GM18951 (cell line): Measurements from ENCODE around the gene CCDC174.
"Not testable (repeated sequence)": the region's sequence is repeated elsewhere in the genome, so short reads cannot be mapped to it uniquely, and the experiment has no call there.

ENCODE experiments used
- POLR2A ChIP-seq: IDR thresholded peaks from 4 replicates; pipeline ENCODE4 v1.6.1; 2011; ENCODE audit warnings: mild to moderate bottlenecking; ENCODE audit not compliant: insufficient read length, insufficient read depth; ENCODE audit errors: extremely low read depth
- in situ Hi-C: fragments of 300-500 bp; cut with MboI; formaldehyde crosslinking; loops from one replicate; pipeline ENCODE4 v1.12.0; 2022; ENCODE audit warnings: low sequenced_read_pairs, mixed read lengths, inconsistent platforms; ENCODE audit not compliant: unreplicated experiment

CCDC174 gene

DNA sequence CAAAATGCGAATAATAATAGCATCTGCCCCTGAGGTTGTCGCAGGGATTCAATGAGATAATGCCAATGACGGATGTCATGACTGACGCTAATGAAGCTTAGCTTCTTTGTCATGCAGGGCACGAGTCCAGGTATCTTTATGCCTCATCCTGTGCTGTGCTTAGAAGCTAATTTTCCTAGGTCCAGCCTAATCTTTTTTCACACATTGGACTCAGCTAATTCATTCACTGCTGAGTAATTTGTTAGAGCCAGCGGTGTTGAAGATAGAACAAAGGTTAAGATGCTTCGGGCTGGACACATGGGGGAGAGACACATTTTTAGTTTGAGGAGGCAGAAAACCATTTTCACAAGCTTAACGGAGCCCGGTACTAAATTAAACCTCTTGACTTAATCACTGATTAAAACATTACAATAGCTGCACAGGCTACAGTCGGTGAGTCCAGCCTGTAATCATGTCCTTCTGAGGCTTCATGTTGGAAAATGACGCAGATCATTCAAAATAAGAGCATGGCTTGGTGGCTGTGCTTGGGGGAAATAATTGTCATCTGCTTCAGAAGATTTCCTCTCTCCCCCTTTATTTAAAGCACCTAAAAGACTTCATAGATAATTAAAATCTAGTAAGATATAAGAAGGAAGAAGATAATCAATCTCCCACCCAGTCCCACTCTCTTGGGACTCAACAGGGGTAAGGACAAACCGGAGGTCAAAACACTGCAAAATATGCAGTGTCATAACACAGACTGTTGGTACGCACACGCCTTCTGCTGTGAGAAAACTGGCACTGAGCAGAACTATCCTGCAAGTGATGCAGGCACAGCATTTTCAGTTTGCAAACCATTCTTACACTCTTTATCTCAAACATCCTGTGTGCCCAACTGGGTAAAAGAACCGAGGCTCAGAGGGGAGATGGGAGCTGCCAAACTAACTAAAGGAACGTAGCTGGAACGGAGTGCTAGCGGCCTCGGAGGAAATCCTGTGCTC lies 3.3 kb upstream of the CCDC174 start:
- TF ChIP-seq POLR2A: no peak
- in situ Hi-C loops: no loop called here

DNA sequence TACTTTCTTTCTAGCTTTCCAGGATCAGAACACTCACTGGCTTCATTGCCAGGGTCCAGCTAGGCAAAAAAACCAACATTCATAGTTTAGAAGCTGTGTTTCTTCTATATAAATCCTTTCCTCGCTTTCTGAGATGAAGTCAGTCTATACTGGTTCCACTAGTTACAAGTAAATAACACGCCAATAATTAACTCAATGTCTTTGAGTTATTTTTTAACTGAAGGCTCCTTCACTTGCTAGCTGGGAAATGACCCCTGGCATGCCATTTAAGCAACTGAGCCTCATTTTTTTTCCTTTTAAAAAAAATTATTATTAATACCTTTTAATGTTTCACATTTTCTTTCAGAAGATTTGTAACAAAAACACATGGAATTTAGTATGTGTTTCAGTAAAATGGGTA lies 2.1 kb upstream of the CCDC174 start:
- no peak for TF ChIP-seq POLR2A
- in situ Hi-C loops: no loop called here

DNA sequence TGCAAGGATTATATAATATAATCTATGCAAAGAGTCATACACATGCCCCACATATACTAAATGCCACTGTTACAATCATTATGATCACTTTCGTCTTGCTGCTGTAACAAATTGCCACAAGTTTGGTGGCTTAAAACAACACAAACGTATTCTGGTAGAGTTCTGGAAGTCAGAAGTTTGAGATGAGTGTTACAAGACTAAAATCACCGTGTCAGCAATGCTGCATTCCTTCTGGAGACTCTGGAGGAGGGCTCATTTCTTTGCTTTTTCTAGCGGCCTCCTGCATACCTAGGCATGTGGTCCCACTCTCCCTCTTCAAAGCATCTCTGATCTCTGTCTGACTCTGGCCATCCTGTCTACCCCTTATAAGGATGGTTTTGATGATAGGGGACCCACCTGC lies 1.4 kb upstream of the CCDC174 start:
- in situ Hi-C loops: no loop called here
- no peak for TF ChIP-seq POLR2A

DNA sequence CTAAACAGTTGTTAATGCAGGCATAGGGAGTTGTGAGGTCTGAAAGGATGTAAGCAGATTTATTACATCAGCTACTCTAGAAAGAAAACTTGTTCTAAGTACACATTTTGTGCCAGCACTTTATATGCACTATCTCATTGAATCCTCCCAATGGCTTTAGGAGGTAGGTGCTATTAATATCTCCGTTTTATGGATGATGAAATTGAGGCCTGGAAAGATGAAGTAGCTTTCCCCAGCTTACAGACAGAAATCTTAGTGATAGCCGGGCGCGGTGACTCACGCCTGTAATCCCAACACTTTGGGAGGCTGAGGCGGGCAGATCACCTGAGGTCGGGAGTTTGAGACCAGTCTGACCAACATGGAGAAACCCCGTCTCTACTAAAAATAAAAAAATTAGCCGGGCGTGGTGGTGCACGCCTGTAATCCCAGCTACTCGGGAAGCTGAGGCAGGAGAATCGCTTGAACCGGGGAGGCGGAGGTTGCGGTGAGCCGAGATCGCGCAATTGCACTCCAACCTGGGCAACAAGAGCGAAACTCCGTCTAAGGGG lies 872 bp downstream of the CCDC174 start:
- in situ Hi-C loops: not testable (repeated sequence)

GRCh38 chr3:14657579-14657978 lies 6.0 kb downstream of the CCDC174 start:
- in situ Hi-C loops: no loop called here
- TF ChIP-seq POLR2A: no peak

DNA sequence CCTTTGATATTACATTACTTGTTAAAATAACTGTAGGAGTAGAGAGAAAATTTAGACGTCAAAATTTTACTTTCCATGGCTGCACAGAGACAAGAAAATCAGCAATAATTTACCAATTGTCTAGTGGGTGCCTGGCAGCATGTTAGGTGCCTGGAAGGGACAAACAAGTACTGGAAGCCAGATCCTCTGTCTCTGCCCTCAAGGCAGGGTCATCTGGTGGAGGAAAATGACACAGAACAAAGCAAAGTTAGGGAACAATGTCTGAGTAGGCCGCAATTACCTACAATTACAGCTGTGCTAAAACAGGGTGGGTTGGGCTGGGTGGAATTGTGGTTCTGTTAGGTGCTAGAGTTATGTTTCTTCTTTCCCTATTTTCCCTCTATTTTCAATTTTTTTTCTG lies 7.4 kb downstream of the CCDC174 start:
- in situ Hi-C loops: no loop called here

GRCh38 chr3:14660942-14661341 lies 9.4 kb downstream of the CCDC174 start:
- TF ChIP-seq POLR2A: no peak
- in situ Hi-C loops: no loop called here

More for the DNA sequence above, 7.4 kb downstream of the CCDC174 start:
- no peak for TF ChIP-seq POLR2A

DNA sequence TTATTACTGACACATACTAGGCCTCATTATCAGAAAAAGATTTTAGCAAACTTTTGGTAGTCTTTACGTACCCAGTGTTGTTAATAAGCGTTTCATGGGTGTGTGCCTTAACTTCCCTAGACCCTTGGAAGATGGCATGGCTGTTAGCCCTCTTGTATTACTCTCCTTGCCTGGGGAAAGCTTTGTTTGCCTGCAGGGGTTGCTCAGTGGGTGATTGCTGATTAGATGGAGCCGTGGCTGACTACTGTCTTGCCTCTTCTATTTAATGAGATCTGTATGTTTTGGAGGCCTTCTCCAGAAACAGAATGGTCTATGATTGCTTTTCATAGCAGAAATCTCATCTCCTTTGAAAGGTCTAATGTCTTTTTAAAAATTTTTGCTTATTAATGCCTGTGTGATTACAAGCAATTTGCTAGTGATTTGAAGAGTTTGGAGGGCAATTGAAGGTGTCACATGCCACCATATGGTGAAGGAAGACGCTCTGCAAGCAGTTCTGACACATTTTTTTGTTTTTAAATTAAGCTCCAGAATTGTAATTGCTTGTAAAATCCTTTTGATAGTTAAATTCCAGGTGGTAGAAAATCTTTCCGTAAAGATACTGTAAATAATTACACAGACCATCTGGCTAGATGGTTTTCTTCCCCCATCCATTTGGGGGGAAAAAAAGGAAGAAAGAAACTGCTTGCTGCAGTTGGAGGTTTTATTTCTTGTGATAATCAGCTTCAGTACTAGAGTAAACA lies 12.0 kb downstream of the CCDC174 start:
- TF ChIP-seq POLR2A: no peak
- in situ Hi-C loops: no loop called here

DNA sequence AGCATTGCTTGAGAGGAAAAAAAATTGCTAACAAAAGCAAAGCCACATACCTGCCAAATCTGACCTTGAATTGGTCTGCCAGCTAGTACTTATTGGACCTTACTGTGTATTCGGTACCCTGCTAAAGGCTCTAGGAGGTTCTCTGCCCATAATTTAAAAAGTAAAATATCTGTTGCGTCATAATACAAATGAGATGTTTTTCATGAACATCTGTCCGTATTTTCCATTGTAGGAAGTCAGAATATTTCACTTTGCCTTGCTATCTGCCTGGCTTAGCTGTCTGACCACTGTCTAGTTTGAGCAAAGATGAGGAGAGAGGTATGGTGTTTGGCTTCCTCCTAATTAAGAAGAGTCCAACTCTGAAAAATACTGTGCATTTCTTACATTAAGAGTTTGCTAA lies 12.6 kb downstream of the CCDC174 start:
- in situ Hi-C loops: no loop called here
- no peak for TF ChIP-seq POLR2A

DNA sequence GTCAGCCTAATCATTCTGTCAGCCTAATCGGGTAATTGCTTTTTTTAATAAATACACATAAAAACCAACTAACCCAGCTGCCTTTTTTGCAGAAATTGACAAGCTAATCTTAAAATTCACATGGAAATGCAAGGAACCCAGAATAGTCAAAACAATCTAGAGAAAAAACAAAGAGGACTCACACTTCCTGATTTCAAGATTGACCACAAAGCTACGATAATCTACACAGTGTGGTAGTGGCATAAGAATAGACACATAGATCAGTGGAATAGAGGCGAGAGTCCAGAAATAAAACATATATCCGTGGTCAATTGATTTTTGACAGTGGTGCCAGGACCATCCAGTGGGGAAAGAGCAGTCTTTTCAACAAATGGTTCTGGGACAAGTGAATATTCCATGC lies 21.0 kb downstream of the CCDC174 start:
- in situ Hi-C loops: no loop called here
- no peak for TF ChIP-seq POLR2A

GRCh38 chr3:14674841-14675240 lies 23.3 kb downstream of the CCDC174 start, which contains the start of gene C3orf20:
Gene C3orf20 (plus strand): TSS chr3:14675141. CDS start chr3:14682714, 7,573 bp downstream.
- TF ChIP-seq POLR2A: no peak
- in situ Hi-C loops: no loop called here

DNA sequence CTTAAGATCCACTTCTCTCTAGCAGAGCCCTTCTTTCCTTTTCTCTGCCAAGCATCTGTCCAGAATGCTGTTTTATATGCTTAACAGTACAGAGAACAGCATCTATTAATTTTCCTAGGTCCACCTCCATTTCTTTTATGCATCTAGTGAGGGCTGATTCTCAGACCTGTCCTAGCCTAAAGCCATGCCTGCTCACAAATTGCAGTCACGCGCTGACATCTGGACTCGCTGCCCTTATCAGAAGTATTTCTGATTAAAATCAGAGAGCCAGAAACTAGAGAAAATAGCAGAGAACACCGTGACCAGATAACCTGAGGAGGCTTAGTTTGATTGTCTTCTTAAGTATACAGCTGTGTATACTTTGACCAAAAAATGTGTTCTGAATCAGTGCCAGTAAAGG lies 25.3 kb downstream of the CCDC174 start:
- TF ChIP-seq POLR2A: no peak
- in situ Hi-C loops: no loop called here

- TF ChIP-seq POLR2A: no peak
- in situ Hi-C loops: no loop called here
These were observed 26.5 kb downstream of the CCDC174 start for GRCh38 chr3:14678015-14678503.
